Osteocyte (in vitro differentiated cells): ENCODE data around the gene C4orf54. TPM values are rescaled to one million over a fixed set of nuclear protein-coding genes. Genes with fewer than 3 reads are reported as not detected.

Experiments used
- DNase-seq: peaks from one replicate; pipeline ENCODE4 v3.0.0; 2021; ENCODE audit warnings: mixed read lengths; ENCODE audit not compliant: unreplicated experiment; ENCODE audit errors: extremely low spot score
- H3K27ac Mint-ChIP-seq: one replicate; pipeline ENCODE4 v1.8.0; 2021; ENCODE audit warnings: mild to moderate bottlenecking, mixed read lengths; ENCODE audit not compliant: unreplicated experiment
- H3K27me3 Mint-ChIP-seq: one replicate; pipeline ENCODE4 v1.8.0; 2021; ENCODE audit warnings: mixed read lengths; ENCODE audit not compliant: unreplicated experiment
- H3K36me3 Mint-ChIP-seq: one replicate; pipeline ENCODE4 v1.8.0; 2021; ENCODE audit warnings: mixed read lengths; ENCODE audit not compliant: unreplicated experiment
- H3K4me1 Mint-ChIP-seq: one replicate; pipeline ENCODE4 v1.8.0; 2021; ENCODE audit warnings: mixed read lengths; ENCODE audit not compliant: unreplicated experiment
- H3K4me3 Mint-ChIP-seq: one replicate; pipeline ENCODE4 v1.8.0; 2021; ENCODE audit warnings: mild to moderate bottlenecking, moderate library complexity, mixed read lengths; ENCODE audit not compliant: unreplicated experiment
- H3K9me3 Mint-ChIP-seq: one replicate; pipeline ENCODE4 v1.8.0; 2021; ENCODE audit warnings: mixed read lengths; ENCODE audit not compliant: unreplicated experiment
- total RNA-seq: library from RNA; stranded (reverse); gene quantifications from 2 replicates; pipeline ENCODE4 v1.2.1, GENCODE V29; 2021
- TF ChIP-seq, protein P1 (sequence below): fragments of 200-600 bp; sonication (generic); IDR thresholded peaks from 2 replicates; pipeline ENCODE4 v1.5.0; 2021; ENCODE audit warnings: antibody characterized with exemption, mild to moderate bottlenecking, moderate library complexity

Gene C4orf54
- total RNA-seq, 1 donor from 2014 or later: not detected

GRCh38 chr4:99651016-99651769 is 6.4 kb downstream of the C4orf54 start:
- Mint-ChIP-seq H3K4me3 (no peak overlapping the region), H3K27ac (no peak overlapping the region)

GRCh38 chr4:99649778-99650177 is 7.8 kb downstream of the C4orf54 start:
- TF ChIP-seq, protein P1, sequence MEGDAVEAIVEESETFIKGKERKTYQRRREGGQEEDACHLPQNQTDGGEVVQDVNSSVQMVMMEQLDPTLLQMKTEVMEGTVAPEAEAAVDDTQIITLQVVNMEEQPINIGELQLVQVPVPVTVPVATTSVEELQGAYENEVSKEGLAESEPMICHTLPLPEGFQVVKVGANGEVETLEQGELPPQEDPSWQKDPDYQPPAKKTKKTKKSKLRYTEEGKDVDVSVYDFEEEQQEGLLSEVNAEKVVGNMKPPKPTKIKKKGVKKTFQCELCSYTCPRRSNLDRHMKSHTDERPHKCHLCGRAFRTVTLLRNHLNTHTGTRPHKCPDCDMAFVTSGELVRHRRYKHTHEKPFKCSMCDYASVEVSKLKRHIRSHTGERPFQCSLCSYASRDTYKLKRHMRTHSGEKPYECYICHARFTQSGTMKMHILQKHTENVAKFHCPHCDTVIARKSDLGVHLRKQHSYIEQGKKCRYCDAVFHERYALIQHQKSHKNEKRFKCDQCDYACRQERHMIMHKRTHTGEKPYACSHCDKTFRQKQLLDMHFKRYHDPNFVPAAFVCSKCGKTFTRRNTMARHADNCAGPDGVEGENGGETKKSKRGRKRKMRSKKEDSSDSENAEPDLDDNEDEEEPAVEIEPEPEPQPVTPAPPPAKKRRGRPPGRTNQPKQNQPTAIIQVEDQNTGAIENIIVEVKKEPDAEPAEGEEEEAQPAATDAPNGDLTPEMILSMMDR: no peak
- Mint-ChIP-seq H3K9me3 (peaks cover 7% of the 10 kb centered on the region), H3K4me3 (no peak overlapping the region), H3K27ac (no peak overlapping the region), H3K36me3 (no peaks in the 10 kb centered on the region), H3K27me3 (peaks cover 14% of the 10 kb centered on the region), H3K4me1 (peaks cover 2% of the 10 kb centered on the region)
- no peak for DNase-seq

More at GRCh38 chr4:99651016-99651769, 6.4 kb downstream of the C4orf54 start:
- DNase-seq: no peak
- TF ChIP-seq, protein P1: no peak
- peaks cover 7% of the 10 kb centered on the region for H3K9me3 Mint-ChIP-seq
- H3K4me1 Mint-ChIP-seq: peaks cover 9% of the 10 kb centered on the region
- no peaks in the 10 kb centered on the region for H3K36me3 Mint-ChIP-seq
- peaks cover 9% of the 10 kb centered on the region for H3K27me3 Mint-ChIP-seq

GRCh38 chr4:99649208-99649607 is 8.4 kb downstream of the C4orf54 start:
- Mint-ChIP-seq H3K4me3 (no peak overlapping the region), H3K36me3 (no peaks in the 10 kb centered on the region), H3K9me3 (peaks cover 7% of the 10 kb centered on the region), H3K27me3 (peaks cover 19% of the 10 kb centered on the region), H3K4me1 (no peaks in the 10 kb centered on the region), H3K27ac (no peak overlapping the region)
- TF ChIP-seq, protein P1: no peak
- DNase-seq: no peak

DNA sequence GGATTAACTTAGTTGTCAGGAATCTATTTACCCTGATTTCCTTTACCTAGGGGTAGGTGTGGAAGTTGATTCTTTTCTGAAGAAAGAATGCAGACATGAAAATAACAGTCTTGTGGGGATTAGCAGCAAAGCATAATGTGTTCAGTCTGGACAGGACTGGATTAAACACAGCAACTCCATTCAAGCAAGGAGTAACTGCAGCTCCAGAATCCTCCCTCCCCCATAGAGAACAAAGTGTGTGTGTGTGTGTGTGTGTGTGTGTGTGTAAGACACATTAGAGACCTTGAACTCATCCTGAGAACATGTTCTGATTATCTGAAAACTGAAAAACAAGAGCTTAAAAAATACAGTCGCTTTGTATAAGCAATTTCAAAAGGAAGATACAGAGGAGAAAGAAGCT is 9.3 kb downstream of the C4orf54 start:
- Mint-ChIP-seq H3K36me3 (no peaks in the 10 kb centered on the region), H3K27ac (no peak overlapping the region), H3K27me3 (peaks cover 22% of the 10 kb centered on the region), H3K9me3 (peaks cover 7% of the 10 kb centered on the region), H3K4me3 (no peak overlapping the region), H3K4me1 (no peaks in the 10 kb centered on the region)
- TF ChIP-seq, protein P1: no peak
- no peak for DNase-seq

- Mint-ChIP-seq H3K9me3 (peaks cover 7% of the 10 kb centered on the region), H3K4me3 (no peak overlapping the region), H3K27ac (no peak overlapping the region), H3K4me1 (no peaks in the 10 kb centered on the region), H3K27me3 (peaks cover 26% of the 10 kb centered on the region), H3K36me3 (no peaks in the 10 kb centered on the region)
- TF ChIP-seq, protein P1: no peak
- no peak for DNase-seq
Measured at GRCh38 chr4:99647071-99647470, 10.6 kb downstream of the C4orf54 start.
